Mucosa of gallbladder (tissue), 1 donor: ENCODE measurements around the gene HUNK. TPM values are rescaled to one million over a fixed set of nuclear protein-coding genes. Genes with fewer than 3 reads are reported as not detected.
A peak's percentile ranks its signal among the peaks of the same experiment; 100 is the strongest.
"Not testable (repeated sequence)": the region's sequence is repeated elsewhere in the genome, so short reads cannot be mapped to it uniquely, and the experiment has no call there.

Experiments used
- DNase-seq: peaks from one replicate; pipeline ENCODE4 v3.0.0-alpha.2; 2020; ENCODE audit warnings: low spot score
- total RNA-seq: library from RNA; stranded (reverse); gene quantifications from one replicate; pipeline ENCODE4 v1.2.1, GENCODE V29; 2021
- donor health status: DM: no; HTN: no; CAD: no.

HUNK gene
- total RNA-seq, 1 donor from 2014 or later = 4.0 TPM

DNA sequence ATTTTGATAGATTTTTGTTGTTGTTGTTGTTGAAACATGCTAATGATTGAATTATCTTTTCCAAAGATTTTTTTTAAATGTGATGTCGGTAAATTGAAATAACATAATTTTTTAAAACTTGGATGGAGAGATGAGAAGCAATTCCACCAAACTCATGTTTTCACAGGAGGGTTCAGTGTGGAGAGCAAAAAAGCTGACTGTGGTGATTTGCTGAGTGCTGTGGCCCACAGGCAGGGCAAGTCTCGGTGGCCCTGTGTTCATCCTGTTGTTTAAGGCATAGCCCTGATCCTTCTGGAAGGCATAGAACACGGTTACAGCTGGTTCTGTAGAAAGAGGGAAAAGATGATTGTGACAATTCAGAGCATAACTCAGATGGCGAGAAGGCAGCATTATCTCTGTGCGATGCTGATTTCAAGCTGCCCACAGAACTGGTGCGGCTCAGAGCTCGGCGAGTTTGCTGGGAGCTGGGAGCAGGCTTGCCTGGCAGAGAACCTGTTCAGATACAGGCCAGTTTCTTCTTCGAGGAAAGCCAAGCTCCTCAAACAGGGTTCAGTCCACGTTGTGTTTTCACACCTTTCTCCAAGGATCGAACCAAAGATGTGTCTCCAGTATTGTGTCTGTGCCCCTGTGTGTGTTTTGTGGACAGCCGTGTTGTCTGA is 127.1 kb downstream of the HUNK start:
- no peak for DNase-seq

GRCh38 chr21:32001390-32001789 is 128.6 kb downstream of the HUNK start:
- no peak for DNase-seq

GRCh38 chr21:32003411-32003810 is 130.6 kb downstream of the HUNK start:
- DNase-seq = no peak

DNA sequence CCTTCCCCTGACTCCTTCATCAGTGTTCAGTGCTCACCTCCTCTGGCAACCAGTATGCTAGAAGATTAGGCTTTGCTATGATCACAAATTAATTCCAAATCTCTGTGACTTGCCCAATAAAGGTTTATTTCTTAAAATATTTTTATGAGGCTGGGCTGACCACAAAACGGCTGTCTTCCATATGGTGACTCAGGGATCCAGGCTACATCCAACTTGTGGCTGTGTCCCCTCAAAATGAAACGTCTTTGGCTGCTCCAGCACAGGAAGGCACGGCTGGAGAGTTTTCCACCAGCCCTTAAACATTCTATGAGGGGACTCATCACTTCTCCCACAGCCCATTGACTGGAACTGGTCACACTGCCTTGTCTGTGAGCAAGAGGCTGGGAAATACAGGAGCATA is 131.5 kb downstream of the HUNK start:
- no peak for DNase-seq

GRCh38 chr21:32007456-32007855 is 134.6 kb downstream of the HUNK start:
- DNase-seq = no peak

- no peak for DNase-seq
These were observed 135.9 kb downstream of the HUNK start for GRCh38 chr21:32008714-32009113.

DNA sequence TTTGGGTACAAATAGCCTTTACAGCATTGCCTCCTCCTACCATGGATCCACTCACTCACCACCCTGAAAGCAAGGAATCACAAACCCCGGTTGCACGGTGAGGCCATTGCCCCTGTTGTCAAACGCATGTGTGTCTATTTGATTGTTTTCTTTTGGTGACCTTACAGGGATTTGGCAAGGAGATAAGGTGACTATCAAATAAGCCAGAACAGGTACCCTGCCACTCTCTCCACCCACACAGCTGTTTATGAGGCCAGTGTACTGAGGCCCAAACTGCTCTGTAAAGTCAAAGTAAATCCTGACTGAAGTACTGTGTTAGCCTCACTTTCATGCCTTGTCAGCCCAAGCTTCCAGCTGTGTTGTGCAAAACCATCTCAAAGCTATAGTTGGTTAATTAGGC is 136.4 kb downstream of the HUNK start:
- no peak for DNase-seq

GRCh38 chr21:32015461-32016139 is 142.8 kb downstream of the HUNK start:
- no peak for DNase-seq

- DNase-seq = no peak
These were observed 145.6 kb downstream of the HUNK start for GRCh38 chr21:32018381-32018780.

GRCh38 chr21:32020564-32020963 is 147.7 kb downstream of the HUNK start:
- DNase-seq = no peak

DNA sequence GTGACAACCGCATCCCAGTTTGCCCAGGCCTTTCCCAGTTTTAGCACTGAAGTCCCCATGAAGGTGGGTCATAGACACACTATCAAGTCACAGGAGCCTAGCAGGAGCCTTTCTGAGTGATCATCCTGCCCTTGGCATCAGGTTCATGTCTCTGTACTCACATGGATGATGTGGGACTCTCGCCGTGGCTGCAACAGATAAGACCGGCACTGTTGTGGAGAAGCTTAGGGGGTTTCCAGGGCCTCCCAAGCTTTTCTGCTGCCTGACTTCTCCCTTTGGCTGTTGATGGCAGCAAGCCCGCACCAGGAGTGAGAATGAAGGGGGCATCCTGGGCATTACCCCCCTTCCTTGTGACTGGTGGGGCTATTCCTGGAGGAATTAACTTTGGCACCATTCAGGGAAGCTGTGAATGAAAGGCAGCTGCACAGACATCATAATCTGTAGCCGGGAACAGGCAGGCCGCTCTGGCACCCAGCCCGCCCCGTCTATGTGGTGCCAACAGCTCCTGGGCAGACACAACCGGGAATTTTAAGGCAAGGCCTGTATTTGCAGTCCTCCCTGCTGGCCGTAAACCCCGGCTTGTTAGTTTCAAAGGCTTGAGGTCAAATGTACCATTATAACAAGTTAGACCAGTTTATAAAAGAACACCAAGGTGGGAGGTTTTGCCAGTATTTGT is 148.6 kb downstream of the HUNK start:
- peak; percentile 26 for DNase-seq

DNA sequence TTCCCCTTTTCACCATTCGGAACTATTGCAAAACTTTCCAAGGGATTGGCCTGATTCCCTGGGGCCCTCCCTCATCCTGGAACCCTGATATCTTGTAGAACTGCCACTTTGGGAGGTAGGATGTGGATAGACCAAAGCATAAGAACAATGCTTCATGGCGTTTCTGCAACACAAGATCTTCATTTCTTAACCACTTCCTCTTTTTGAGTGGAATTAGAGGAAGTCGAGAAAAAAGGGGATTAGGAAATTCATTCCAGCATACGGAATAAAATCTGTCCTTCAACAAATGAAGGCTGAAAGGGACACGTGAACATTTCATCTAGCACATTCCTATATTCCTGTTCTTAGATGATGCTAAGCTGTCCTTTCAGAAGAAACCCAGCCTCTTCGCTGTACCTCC is 149.3 kb downstream of the HUNK start:
- no peak for DNase-seq

GRCh38 chr21:32030146-32030652 is 157.4 kb downstream of the HUNK start:
- DNase-seq = no peak

DNA sequence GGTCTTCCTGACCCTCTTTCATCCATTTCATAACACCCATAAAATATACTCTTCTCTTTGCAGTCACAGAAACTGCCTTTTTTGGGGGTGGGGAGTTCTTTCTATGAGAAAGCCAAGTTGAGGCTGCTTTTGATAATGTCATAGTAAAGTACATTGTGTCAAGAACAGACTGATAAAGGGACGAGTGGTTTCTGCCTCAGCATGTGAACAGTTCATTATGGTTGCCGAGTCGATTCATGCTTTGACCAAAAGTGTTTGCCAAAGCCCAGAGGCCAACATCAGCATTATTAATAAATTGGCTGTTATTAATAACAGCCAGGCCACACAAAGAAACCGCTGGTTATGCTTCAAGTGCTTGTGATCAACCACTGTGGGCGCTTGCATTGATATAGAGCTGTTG is 162.0 kb downstream of the HUNK start:
- no peak for DNase-seq

GRCh38 chr21:32035617-32036016 is 162.8 kb downstream of the HUNK start:
- DNase-seq = no peak

DNA sequence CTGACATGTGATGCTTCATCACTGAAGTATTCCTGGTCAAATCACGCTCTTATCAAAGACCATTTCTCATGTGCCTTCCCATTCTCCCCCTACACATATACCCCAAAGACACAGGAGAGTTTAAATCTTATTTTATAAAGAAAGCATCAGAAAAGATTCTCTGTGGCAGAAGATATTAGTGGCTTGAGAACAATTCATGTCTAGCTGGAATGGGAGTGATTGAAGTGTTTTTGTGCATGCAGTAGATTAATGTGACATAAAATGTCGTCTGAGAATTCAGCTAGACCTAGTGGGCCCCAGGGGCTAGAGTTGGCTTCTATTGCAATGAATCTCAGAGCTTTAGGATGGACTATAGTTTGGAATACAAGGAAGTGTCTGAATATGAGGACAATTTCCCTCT is 163.9 kb downstream of the HUNK start:
- DNase-seq = no peak

DNA sequence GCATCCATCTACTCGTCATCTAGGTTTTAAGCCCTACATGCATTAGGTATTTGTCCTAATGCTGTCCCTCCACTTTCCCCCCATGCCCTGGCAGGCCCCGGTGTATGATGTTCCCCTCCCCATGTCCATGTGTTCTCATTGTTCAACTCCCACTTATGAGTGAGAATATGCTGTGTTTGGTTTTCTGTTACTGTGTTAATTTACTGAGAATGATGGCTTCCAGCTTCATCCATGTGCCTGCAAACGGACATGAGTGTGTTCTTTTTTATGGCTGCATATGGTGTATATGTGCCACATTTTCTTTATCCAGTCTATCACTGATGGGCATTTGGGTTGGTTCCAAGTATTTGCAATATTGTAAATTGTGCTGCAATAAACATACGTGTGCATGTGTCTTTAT is 165.9 kb downstream of the HUNK start:
- DNase-seq = not testable (repeated sequence)

DNA sequence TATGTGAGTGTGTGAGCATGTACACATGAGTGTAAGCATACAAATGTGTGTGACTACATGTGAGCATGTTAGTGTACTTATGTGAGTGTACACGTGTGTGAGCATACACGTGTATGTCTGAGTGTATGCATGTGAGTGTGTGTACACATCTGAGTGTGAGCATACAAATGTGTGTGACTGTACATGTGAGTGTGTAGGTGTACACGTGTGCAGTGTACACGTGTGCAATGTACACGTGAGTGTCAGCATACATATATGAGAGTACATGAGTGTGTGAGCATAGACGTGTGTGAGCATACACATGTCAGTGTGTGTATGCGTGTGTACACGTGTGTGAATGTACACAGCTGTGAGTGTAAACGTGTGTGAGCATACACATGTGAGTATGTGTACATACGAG is 170.6 kb downstream of the HUNK start:
- no peak for DNase-seq

DNA sequence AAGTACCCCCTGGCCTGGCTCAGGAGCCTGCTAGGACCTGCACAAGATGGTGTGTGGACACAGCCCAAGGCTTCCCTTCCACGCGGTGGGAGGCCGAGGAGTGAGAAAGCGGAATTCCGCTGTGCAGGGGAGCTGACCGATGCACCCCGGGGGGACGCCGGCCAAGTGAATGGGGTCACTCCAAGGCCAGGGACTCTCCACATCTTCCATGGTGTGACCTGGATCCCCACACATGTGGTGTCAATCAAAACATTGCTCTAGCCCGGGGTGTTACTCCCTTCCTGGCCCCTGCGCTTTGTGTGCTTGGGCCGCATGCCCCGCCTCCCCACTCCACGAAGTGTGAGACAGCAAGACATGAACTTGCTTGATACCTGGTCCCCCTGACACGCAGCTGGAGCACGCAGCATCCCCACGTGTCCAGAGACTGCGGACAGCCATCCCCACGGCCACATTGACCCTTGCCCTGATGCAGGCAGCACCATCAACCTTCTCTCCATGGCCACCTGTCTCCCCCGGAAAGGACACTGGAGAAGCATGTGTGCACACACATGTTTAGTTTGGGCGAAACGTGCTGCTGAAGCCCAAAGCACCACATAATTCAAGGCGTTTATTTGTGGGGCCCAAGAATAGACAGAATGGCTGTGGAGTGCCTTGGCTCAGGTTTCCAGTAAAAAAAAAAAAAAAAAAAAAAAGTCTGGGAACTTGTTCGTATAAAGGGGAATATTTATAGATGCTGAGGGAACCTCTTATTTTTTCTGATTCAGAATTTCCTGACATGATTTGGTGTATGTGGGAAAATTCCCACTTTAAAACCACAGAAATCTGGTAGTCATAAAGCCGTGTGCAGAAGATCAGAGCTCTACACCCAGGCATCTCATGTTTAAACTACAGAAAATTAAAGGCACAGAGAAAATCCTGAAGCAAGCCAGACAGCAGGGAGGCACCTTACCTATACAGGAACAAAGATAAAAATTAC is 171.7 kb downstream of the HUNK start:
- DNase-seq = no peak

DNA sequence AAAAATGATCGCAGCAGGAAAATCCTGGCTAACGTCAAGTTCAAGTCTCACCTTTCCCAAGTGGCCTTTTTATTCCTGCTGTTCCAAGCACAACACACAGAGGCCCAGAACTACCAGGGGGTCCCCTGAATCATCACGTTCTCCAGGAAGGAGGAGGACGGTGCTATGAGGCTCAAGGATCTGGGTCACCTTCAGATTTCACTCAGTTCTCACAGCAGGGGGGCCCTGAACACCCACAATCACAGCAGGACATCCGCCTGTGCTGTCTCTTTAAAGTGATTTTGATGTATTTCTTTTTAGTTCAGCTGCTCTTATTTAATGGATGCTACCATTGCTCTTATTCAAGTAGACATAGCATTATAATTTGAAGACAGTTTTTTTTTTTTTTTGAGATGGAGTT is 173.4 kb downstream of the HUNK start:
- DNase-seq = no peak

GRCh38 chr21:32048353-32048752 is 175.5 kb downstream of the HUNK start:
- no peak for DNase-seq
